GM19099 (cell line): Measurements from ENCODE around the gene RAPH1.

Source experiments
- POLR2A ChIP-seq: IDR thresholded peaks from 3 replicates; pipeline ENCODE4 v1.6.1; 2011; ENCODE audit warnings: low read depth; ENCODE audit not compliant: insufficient read length; ENCODE audit errors: extremely low read depth

Gene RAPH1

GRCh38 chr2:203431391-203432185 is 103.5 kb downstream of the RAPH1 start:
- no peak for TF ChIP-seq POLR2A

GRCh38 chr2:203427061-203427460 is 108.0 kb downstream of the RAPH1 start:
- no peak for TF ChIP-seq POLR2A

GRCh38 chr2:203418271-203418670 is 116.8 kb downstream of the RAPH1 start:
- TF ChIP-seq POLR2A = no peak

- TF ChIP-seq POLR2A = no peak
These were observed 121.3 kb downstream of the RAPH1 start for GRCh38 chr2:203413796-203414195.

- no peak for TF ChIP-seq POLR2A
These were observed 122.4 kb downstream of the RAPH1 start for GRCh38 chr2:203412546-203413331.

GRCh38 chr2:203407496-203407895 is 127.6 kb downstream of the RAPH1 start:
- no peak for TF ChIP-seq POLR2A

GRCh38 chr2:203404996-203405395 is 130.1 kb downstream of the RAPH1 start:
- TF ChIP-seq POLR2A = no peak

- no peak for TF ChIP-seq POLR2A
These were observed 134.1 kb downstream of the RAPH1 start for GRCh38 chr2:203400805-203401585.

GRCh38 chr2:203399031-203399430 is 136.1 kb downstream of the RAPH1 start:
- no peak for TF ChIP-seq POLR2A

- no peak for TF ChIP-seq POLR2A
These were observed 138.4 kb downstream of the RAPH1 start for GRCh38 chr2:203396667-203397066.

GRCh38 chr2:203395858-203396257 is 139.2 kb downstream of the RAPH1 start:
- TF ChIP-seq POLR2A = no peak

- TF ChIP-seq POLR2A = no peak
These were observed 140.4 kb downstream of the RAPH1 start for GRCh38 chr2:203394519-203395227.

- TF ChIP-seq POLR2A = no peak
These were observed 152.1 kb downstream of the RAPH1 start for GRCh38 chr2:203383038-203383437.

GRCh38 chr2:203379156-203379555 is 155.9 kb downstream of the RAPH1 start:
- TF ChIP-seq POLR2A = no peak

- no peak for TF ChIP-seq POLR2A
These were observed 158.9 kb downstream of the RAPH1 start for GRCh38 chr2:203376173-203376572.
